GM12878 (cell line): Measurements from ENCODE around the gene SEC31A. TPM values are rescaled to one million over a fixed set of nuclear protein-coding genes. Genes with fewer than 3 reads are reported as not detected.

ENCODE experiments used
- ATAC-seq: fragments of 200-7000 bp; cut with Tn5 transposase; 3 replicates; pipeline ENCODE4 v1.9.1; 2020; ENCODE audit warnings: mild to moderate bottlenecking, moderate library complexity
- BruUV-seq: library from RNA; stranded (reverse); fragments of 400-500 nt; replicated peaks from 2 replicates; lab custom pipeline; 2021; lab: Mats Ljungman, UMichigan
- CTCF ChIA-PET: fragments of 300-600 bp; sonication (Branson Sonifier 250); formaldehyde crosslinking; extraction: SDS; loops from one replicate; lab custom pipeline; 2021; ENCODE audit warnings: inconsistent platforms; lab: Yijun Ruan, JAX
- POLR2A ChIA-PET: fragments of 350-600 bp; formaldehyde crosslinking; extraction: SDS; loops from one replicate; lab custom pipeline; 2021; ENCODE audit warnings: inconsistent platforms; lab: Charles Lee
- RAD21 ChIA-PET: fragments of 300-600 bp; sonication (Branson Sonifier 250); formaldehyde crosslinking; loops from one replicate; lab custom pipeline; 2023; ENCODE audit warnings: antibody characterized with exemption; ENCODE audit not compliant: unreplicated experiment; lab: Charles Lee
- SMC1A ChIA-PET: fragments of 300-600 bp; sonication (Branson Sonifier 250); formaldehyde crosslinking; loops from one replicate; lab custom pipeline; 2023; ENCODE audit not compliant: unreplicated experiment, uncharacterized antibody; lab: Charles Lee
- DNase-seq: peaks from one replicate; pipeline ENCODE4 v3.0.0-alpha.2; 2011; ENCODE audit warnings: low read depth, low spot score
- FAIRE-seq: peaks from 3 replicates; lab custom pipeline; 2011; peaks lifted over from hg19 to GRCh38; lab: Jason Lieb, UNC
- H2AFZ ChIP-seq: 2 replicates; pipeline ENCODE4 v1.6.0; 2011; ENCODE audit warnings: low read depth, low read length, control low read depth; ENCODE audit not compliant: control insufficient read depth
- H3K27ac ChIP-seq: 2 replicates; pipeline ENCODE4 v1.5.1; 2011; ENCODE audit warnings: control low read depth; ENCODE audit not compliant: control insufficient read depth, insufficient read depth
- H3K27me3 ChIP-seq, 2 experiments: replicated peaks in 1 of 2; 2 replicates each; pipeline versions ENCODE4 v1.6.0 to v1.6.1; 2011; ENCODE audit warnings: low read length in 1 of 2; ENCODE audit not compliant: control insufficient read depth in 2 of 2, insufficient read depth in 2 of 2
- H3K36me3 ChIP-seq, 2 experiments: 2 replicates each; pipeline ENCODE4 v1.5.1; 2011; ENCODE audit warnings: low read length in 1 of 2; ENCODE audit not compliant: control insufficient read depth in 2 of 2, insufficient read depth in 2 of 2
- H3K4me1 ChIP-seq: 2 replicates; pipeline ENCODE4 v1.6.1; 2011; ENCODE audit warnings: mild to moderate bottlenecking, low read length, moderate library complexity, mixed read lengths; ENCODE audit not compliant: control insufficient read depth, insufficient read depth
- H3K4me2 ChIP-seq: 2 replicates; pipeline ENCODE4 v1.6.0; 2011; ENCODE audit warnings: control low read depth; ENCODE audit not compliant: control insufficient read depth, insufficient read depth
- H3K4me3 ChIP-seq: fragments of 200-600 bp; sonication (generic); 2 replicates; pipeline ENCODE4 v1.5.1; 2016
- H3K79me2 ChIP-seq: 2 replicates; pipeline ENCODE4 v1.6.0; 2011; ENCODE audit warnings: low read length; ENCODE audit not compliant: control insufficient read depth, insufficient read depth
- H3K9ac ChIP-seq: 2 replicates; pipeline ENCODE4 v1.8.0; 2011; ENCODE audit warnings: low read length, control low read depth, mixed read lengths; ENCODE audit not compliant: control insufficient read depth, insufficient read depth
- H3K9me3 ChIP-seq: replicated peaks from 3 replicates; pipeline ENCODE4 v1.5.1; 2011; ENCODE audit warnings: mild to moderate bottlenecking, low read length; ENCODE audit not compliant: control insufficient read depth, insufficient read depth
- H4K20me1 ChIP-seq: 2 replicates; pipeline ENCODE4 v1.6.0; 2011; ENCODE audit not compliant: control insufficient read depth, insufficient read depth
- E4F1 ChIP-seq: fragments of 450-650 bp; IDR thresholded peaks from 2 replicates; pipeline ENCODE4 v1.6.1; 2018; ENCODE audit warnings: borderline replicate concordance, mild to moderate bottlenecking; ENCODE audit not compliant: partially characterized antibody
- MYC ChIP-seq: IDR thresholded peaks from 2 replicates; pipeline ENCODE4 v1.6.1; 2011; ENCODE audit warnings: mild to moderate bottlenecking, low read length, moderate library complexity, inconsistent platforms; ENCODE audit not compliant: insufficient read depth, insufficient replicate concordance, insufficient read length, severe bottlenecking
- NFIC ChIP-seq: IDR thresholded peaks from 2 replicates; pipeline ENCODE4 v1.6.1; 2012; ENCODE audit warnings: low read depth, mild to moderate bottlenecking, inconsistent platforms, low read length, moderate library complexity
- NR2C1 ChIP-seq: fragments of 450-650 bp; IDR thresholded peaks from 2 replicates; pipeline ENCODE4 v1.6.1; 2017; ENCODE audit warnings: antibody characterized with exemption, mild to moderate bottlenecking, moderate library complexity
- NRF1 ChIP-seq: conservative IDR thresholded peaks from 2 replicates; pipeline ENCODE4 v1.6.1; 2011; ENCODE audit warnings: mild to moderate bottlenecking, low read depth, low read length, improper control_type of control experiment
- RCOR1 ChIP-seq: conservative IDR thresholded peaks from 2 replicates; pipeline ENCODE4 v1.6.1; 2012; ENCODE audit warnings: low read depth, low read length, improper control_type of control experiment
- RUNX3 ChIP-seq: IDR thresholded peaks from 2 replicates; pipeline ENCODE4 v1.6.1; 2012; ENCODE audit warnings: low read length, inconsistent platforms
- SMARCA5 ChIP-seq: fragments of 450-650 bp; IDR thresholded peaks from 2 replicates; pipeline ENCODE4 v1.6.1; 2017; ENCODE audit warnings: mild to moderate bottlenecking
- ZNF622 ChIP-seq: fragments of 450-650 bp; IDR thresholded peaks from 2 replicates; pipeline ENCODE4 v1.6.1; 2017; ENCODE audit warnings: mild to moderate bottlenecking, inconsistent platforms
- WGBS: methylation state at CpG from one replicate; pipeline ENCODE4 v1.1.6; 2016; ENCODE audit warnings: low lambda C conversion rate; ENCODE audit not compliant: insufficient replicate concordance, insufficient coverage; ENCODE audit errors: missing lambda C conversion rate; 5-methylcytosine and 5-hydroxymethylcytosine counted together
- in situ Hi-C: fragments of 300-500 bp; cut with MboI; formaldehyde crosslinking; loops from 9 replicates; pipeline ENCODE4 v1.14.3; 2018; ENCODE audit warnings: mixed read lengths
- intact Hi-C: fragments of 100-400 bp; cut with micrococcal nuclease; formaldehyde crosslinking; loops from one replicate; pipeline ENCODE4 v1.14.2; 2022; ENCODE audit not compliant: unreplicated experiment
- polyA plus RNA-seq, 11 experiments: library from polyadenylated mRNA; depleted of rRNA in 4 of 11; unstranded in 6 of 11; stranded (reverse) in 5 of 11; fragments of >200 nt; fragmentation: Nextera tagmentation in 4 of 11; fragmentation: Illumina TruSeq in 1 of 11; extraction: Ambion mirVana in 4 of 11; extraction: Trizol in 1 of 11; gene quantifications; 1 replicate in 1 of 11; 2 replicates in 10 of 11; pipeline versions ENCODE4 v1.2.1 to v1.2.3, GENCODE V29; 2011 to 2016; ENCODE audit warnings: inconsistent platforms in 2 of 11, missing spikeins in 2 of 11, low read depth in 1 of 11
- total RNA-seq, 4 experiments: library from RNA; depleted of rRNA in 3 of 4; stranded (reverse); fragments of >200 nt in 3 of 4; fragmentation: Illumina TruSeq in 1 of 4; extraction: Trizol in 1 of 4; gene quantifications; 2 replicates each; pipeline versions ENCODE4 v1.2.1 to v1.2.3, GENCODE V29; 2013 to 2021
- TF ChIP-seq, protein P1 (sequence below): IDR thresholded peaks from 2 replicates; pipeline ENCODE4 v1.6.1; 2012; ENCODE audit warnings: low read depth, low read length, improper control_type of control experiment

SEC31A gene
- total and polyA plus RNA-seq, 10 of the 15 experiments (the other 5 are each of a cell fraction or from before 2014, with no cell fraction given) = 74.6 to 171 (median 129) TPM

DNA sequence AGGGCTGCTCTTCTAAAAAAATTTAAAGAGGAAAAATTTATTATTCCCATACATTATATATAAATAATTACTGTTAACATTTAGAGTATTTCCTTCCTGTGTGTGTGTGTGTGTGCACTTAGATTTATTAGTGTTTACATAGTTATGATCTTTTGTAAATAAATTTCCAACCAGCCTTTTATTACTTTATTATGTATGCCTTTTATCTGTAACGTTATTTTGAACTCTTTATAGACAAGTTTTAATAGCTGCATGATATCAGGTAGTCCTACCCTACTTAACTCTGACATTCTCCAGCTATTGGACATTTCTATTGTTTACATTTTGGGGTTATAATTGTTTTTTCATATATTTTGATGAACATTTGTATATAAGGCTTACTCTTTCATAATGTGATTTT is 18.4 kb upstream of the SEC31A start:
- H4K20me1 ChIP-seq = no peaks in the 10 kb centered on the region
- no peaks in the 10 kb centered on the region for H3K79me2 ChIP-seq
- ChIA-PET RAD21 (interaction anchor here (1.0 kb wide), 1 partner anchor 20 kb away, joined by 3 read pairs; no protein-coding TSS in a partner anchor), SMC1A (interaction anchor here (0.8 kb wide), 1 partner anchor 15 kb away, joined by 3 read pairs; no protein-coding TSS in a partner anchor), POLR2A (no interaction called here), CTCF (interaction anchor here (1.6 kb wide), 1 partner anchor 165 kb away, joined by 3 read pairs; no protein-coding TSS in a partner anchor)
- no TSS peak for BruUV-seq
- in situ Hi-C loops (no loop called here), intact Hi-C loops (no loop called here)
- 94% methylated on average over 1 of the region's 1 CpG for WGBS
- no peak for FAIRE-seq
- H3K4me2 ChIP-seq = no peak overlapping the region
- no peak for DNase-seq
- no peak for TF ChIP-seq RUNX3
- no peak for TF ChIP-seq NR2C1
- TF ChIP-seq NRF1 = no peak
- TF ChIP-seq SMARCA5 = no peak
- TF ChIP-seq, protein P1, sequence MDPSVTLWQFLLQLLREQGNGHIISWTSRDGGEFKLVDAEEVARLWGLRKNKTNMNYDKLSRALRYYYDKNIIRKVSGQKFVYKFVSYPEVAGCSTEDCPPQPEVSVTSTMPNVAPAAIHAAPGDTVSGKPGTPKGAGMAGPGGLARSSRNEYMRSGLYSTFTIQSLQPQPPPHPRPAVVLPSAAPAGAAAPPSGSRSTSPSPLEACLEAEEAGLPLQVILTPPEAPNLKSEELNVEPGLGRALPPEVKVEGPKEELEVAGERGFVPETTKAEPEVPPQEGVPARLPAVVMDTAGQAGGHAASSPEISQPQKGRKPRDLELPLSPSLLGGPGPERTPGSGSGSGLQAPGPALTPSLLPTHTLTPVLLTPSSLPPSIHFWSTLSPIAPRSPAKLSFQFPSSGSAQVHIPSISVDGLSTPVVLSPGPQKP = no peak
- no peak for TF ChIP-seq NFIC
- TF ChIP-seq E4F1 = no peak
- no peak for TF ChIP-seq MYC
- no peak for TF ChIP-seq ZNF622
- TF ChIP-seq RCOR1 = no peak
- no peak overlapping the region for H2AFZ ChIP-seq
- H3K4me3 ChIP-seq = no peak overlapping the region
- H3K27me3 ChIP-seq = no peaks in the 10 kb centered on the region
- H3K4me1 ChIP-seq = peaks cover 19% of the 10 kb centered on the region
- no peak overlapping the region for H3K27ac ChIP-seq
- no peak for ATAC-seq
- no peaks in the 10 kb centered on the region for H3K9me3 ChIP-seq
- H3K36me3 ChIP-seq = no peaks in the 10 kb centered on the region
- no peak overlapping the region for H3K9ac ChIP-seq
